Right lobe of liver (tissue), 4 donors: ENCODE results near the gene CCNE1.
"Not testable (repeated sequence)": the region's sequence is repeated elsewhere in the genome, so short reads cannot be mapped to it uniquely, and the experiment has no call there.

Experiments used
- CTCF ChIP-seq, 4 donors: fragments of 200-600 bp in 3 of 4; fragments of 450-650 bp in 1 of 4; IDR thresholded peaks; one replicate each; pipeline versions ENCODE4 v1.5.1 to v1.8.0; 2016 to 2022; ENCODE audit warnings: antibody characterized with exemption in 4 of 4, mild to moderate bottlenecking in 2 of 4
- POLR2A ChIP-seq: fragments of 450-650 bp; IDR thresholded peaks from one replicate; pipeline ENCODE4 v1.6.1; 2017; ENCODE audit warnings: antibody characterized with exemption, mild to moderate bottlenecking
- donor health status: DM: no; HTN: no; CAD: no.
- donor health status: DM: no; HTN: no; CAD: no.
- donor health status: DM: no; HTN: yes; CAD: no.

- TF ChIP-seq CTCF (IDR thresholded peaks at IDR 0.05); POLR2A: not testable (repeated sequence)
These were observed 7.8 kb upstream of the CCNE1 start for GRCh38 chr19:29803951-29804350.
